ENCODE data around the gene SAFB.

SAFB gene

GRCh38 chr19:5622465-5623396, at the start of gene SAFB, which contains the start of gene SAFB2:
TSS of gene SAFB (plus strand) at chr19:5623083. CDS start at chr19:5623206, 123 bp downstream.
TSS of gene SAFB2 (minus strand) at chr19:5622776. CDS start at chr19:5622715, 61 bp downstream.
- ATAC-seq: peak; percentile 89
- TF ChIP-seq CSDC2 (CRISPR knock-in tag; IDR thresholded peaks at IDR 0.05) (no peak), OSR1 (CRISPR knock-in tag; IDR thresholded peaks at IDR 0.05) (no peak), CSRNP3 (CRISPR knock-in tag; IDR thresholded peaks at IDR 0.05) (no peak), TOX (CRISPR knock-in tag; IDR thresholded peaks at IDR 0.05; ENCODE audit: borderline replicate concordance) (no peak), BACH2 (CRISPR knock-in tag; IDR thresholded peaks at IDR 0.05; ENCODE audit: borderline replicate concordance) (no peak), ISL1 (CRISPR knock-in tag; IDR thresholded peaks at IDR 0.05) (no peak), ZFP3 (CRISPR knock-in tag; IDR thresholded peaks at IDR 0.05) (no peak), PPARA (CRISPR knock-in tag; IDR thresholded peaks at IDR 0.05; ENCODE audit: borderline replicate concordance) (no peak), SNAI2 (CRISPR knock-in tag; IDR thresholded peaks at IDR 0.05) (no peak), ESRRG (CRISPR knock-in tag; IDR thresholded peaks at IDR 0.05) (no peak), PATZ1 (CRISPR knock-in tag; IDR thresholded peaks at IDR 0.05; ENCODE audit: borderline replicate concordance) (no peak)

GRCh38 chr19:5575590-5575989, 47.3 kb upstream of the SAFB start:
- TF ChIP-seq TOX (CRISPR knock-in tag; IDR thresholded peaks at IDR 0.05; ENCODE audit: borderline replicate concordance) (no peak), ZNF8 (CRISPR knock-in tag; IDR thresholded peaks at IDR 0.05) (no peak), GLIS3 (CRISPR knock-in tag; IDR thresholded peaks at IDR 0.05) (no peak), POU6F1 (CRISPR knock-in tag; IDR thresholded peaks at IDR 0.05; ENCODE audit: borderline replicate concordance, low read depth) (no peak), RARB (CRISPR knock-in tag; IDR thresholded peaks at IDR 0.05) (no peak), OSR1 (CRISPR knock-in tag; IDR thresholded peaks at IDR 0.05) (no peak), ZC3H10 (CRISPR knock-in tag; IDR thresholded peaks at IDR 0.05) (no peak), CSDC2 (CRISPR knock-in tag; IDR thresholded peaks at IDR 0.05) (no peak)
- no peak for ATAC-seq

GRCh38 chr19:5578097-5578846, 44.6 kb upstream of the SAFB start:
- ATAC-seq: peak; percentile 94
- TF ChIP-seq ESRRG (CRISPR knock-in tag; IDR thresholded peaks at IDR 0.05): no peak
- TF ChIP-seq PATZ1 (CRISPR knock-in tag; IDR thresholded peaks at IDR 0.05; ENCODE audit: borderline replicate concordance): peak; percentile 54; the same call in 1 of the 2 replicates
- TF ChIP-seq RARB (CRISPR knock-in tag; IDR thresholded peaks at IDR 0.05): no peak
- TF ChIP-seq OSR1 (CRISPR knock-in tag; IDR thresholded peaks at IDR 0.05): no peak
- no peak for TF ChIP-seq ARNTL (CRISPR knock-in tag; IDR thresholded peaks at IDR 0.05; ENCODE audit: borderline replicate concordance, low read depth)
- no peak for TF ChIP-seq TOX (CRISPR knock-in tag; IDR thresholded peaks at IDR 0.05; ENCODE audit: borderline replicate concordance)
- TF ChIP-seq GLIS3 (CRISPR knock-in tag; IDR thresholded peaks at IDR 0.05): no peak

GRCh38 chr19:5579286-5579685, 43.6 kb upstream of the SAFB start:
- no peak for ATAC-seq
- no peak for TF ChIP-seq SNAI2 (CRISPR knock-in tag; IDR thresholded peaks at IDR 0.05)
- TF ChIP-seq ARNTL (CRISPR knock-in tag; IDR thresholded peaks at IDR 0.05; ENCODE audit: borderline replicate concordance, low read depth): no peak
- no peak for TF ChIP-seq CREB5 (CRISPR knock-in tag; IDR thresholded peaks at IDR 0.05; ENCODE audit: low read depth)
- no peak for TF ChIP-seq ZFP3 (CRISPR knock-in tag; IDR thresholded peaks at IDR 0.05)
- TF ChIP-seq BACH2 (CRISPR knock-in tag; IDR thresholded peaks at IDR 0.05; ENCODE audit: borderline replicate concordance): no peak
- no peak for TF ChIP-seq ISL1 (CRISPR knock-in tag; IDR thresholded peaks at IDR 0.05)
- TF ChIP-seq POU6F1 (CRISPR knock-in tag; IDR thresholded peaks at IDR 0.05; ENCODE audit: borderline replicate concordance, low read depth): no peak
- TF ChIP-seq ZNF70 (CRISPR knock-in tag; IDR thresholded peaks at IDR 0.05): no peak
